HEK293 (cell line): ENCODE data around the gene EPG5.

Source experiments
- CTCF ChIA-PET: fragments of 350-600 bp; formaldehyde crosslinking; extraction: SDS; loops from one replicate; lab custom pipeline; 2021; ENCODE audit warnings: antibody characterized with exemption; lab: Yijun Ruan, JAX
- POLR2A ChIA-PET: fragments of 300-600 bp; formaldehyde crosslinking; extraction: SDS; loops from one replicate; lab custom pipeline; 2020; ENCODE audit warnings: antibody characterized with exemption, inconsistent platforms; lab: Yijun Ruan, JAX
- H3K27ac ChIP-seq: fragments of 200-500 bp; sonication (Bioruptor generic); 2 replicates; pipeline ENCODE4 v1.5.1; 2014; ENCODE audit warnings: low read depth, low read length, control low read depth, inconsistent platforms; ENCODE audit errors: extremely low read depth
- H3K36me3 ChIP-seq, 2 experiments: fragments of 200-500 bp in 1 of 2; sonication (Bioruptor generic) in 1 of 2; 1 replicate in 1 of 2; 2 replicates in 1 of 2; pipeline ENCODE4 v1.5.1; 2014 to 2017; ENCODE audit warnings: inconsistent platforms in 2 of 2, low read length in 2 of 2; ENCODE audit not compliant: control insufficient read depth in 2 of 2, insufficient read depth in 1 of 2
- H3K4me1 ChIP-seq: fragments of 200-500 bp; sonication (Bioruptor generic); 2 replicates; pipeline ENCODE4 v1.5.1; 2014; ENCODE audit warnings: mild to moderate bottlenecking, low read length, inconsistent platforms; ENCODE audit not compliant: control insufficient read depth, insufficient read depth
- H3K4me3 ChIP-seq: 2 replicates; pipeline ENCODE4 v1.5.1; 2011; ENCODE audit warnings: low read depth, mild to moderate bottlenecking, control low read depth, low read length, moderate library complexity
- H3K9me3 ChIP-seq: fragments of 200-500 bp; sonication (Bioruptor generic); 2 replicates; pipeline ENCODE4 v1.5.1; 2014; ENCODE audit warnings: low read depth, low read length, inconsistent platforms; ENCODE audit not compliant: control insufficient read depth, insufficient read depth
- EGR2 ChIP-seq: fragments of 450-650 bp; formaldehyde crosslinking; IDR thresholded peaks from 2 replicates; pipeline ENCODE4 v1.5.1; 2016; ENCODE audit warnings: low read depth, missing biosample characterization, missing genetic modification characterization
- FEZF1 ChIP-seq: fragments of 450-650 bp; formaldehyde crosslinking; IDR thresholded peaks from 2 replicates; pipeline ENCODE4 v1.5.1; 2016; ENCODE audit warnings: missing biosample characterization, missing genetic modification characterization
- GLIS2 ChIP-seq: fragments of 450-650 bp; formaldehyde crosslinking; IDR thresholded peaks from 2 replicates; pipeline ENCODE4 v1.5.1; 2016; ENCODE audit warnings: missing biosample characterization, missing genetic modification characterization
- KLF1 ChIP-seq: fragments of 450-650 bp; formaldehyde crosslinking; IDR thresholded peaks from 2 replicates; pipeline ENCODE4 v1.5.1; 2016; ENCODE audit warnings: missing biosample characterization, missing genetic modification characterization
- KLF16 ChIP-seq: fragments of 450-650 bp; formaldehyde crosslinking; IDR thresholded peaks from 2 replicates; pipeline ENCODE4 v1.5.1; 2017; ENCODE audit warnings: missing biosample characterization, missing genetic modification characterization
- SCRT2 ChIP-seq: fragments of 450-650 bp; formaldehyde crosslinking; IDR thresholded peaks from 2 replicates; pipeline ENCODE4 v1.5.1; 2016; ENCODE audit warnings: missing biosample characterization, missing genetic modification characterization
- YY1 ChIP-seq: fragments of 450-650 bp; formaldehyde crosslinking; IDR thresholded peaks from 2 replicates; pipeline ENCODE4 v1.5.1; 2018; ENCODE audit warnings: missing biosample characterization, missing genetic modification characterization
- YY2 ChIP-seq: fragments of 450-650 bp; formaldehyde crosslinking; IDR thresholded peaks from 2 replicates; pipeline ENCODE4 v1.5.1; 2016; ENCODE audit warnings: missing biosample characterization, missing genetic modification characterization
- ZBTB48 ChIP-seq: fragments of 450-650 bp; formaldehyde crosslinking; IDR thresholded peaks from 2 replicates; pipeline ENCODE4 v1.5.1; 2016; ENCODE audit warnings: missing biosample characterization, missing genetic modification characterization
- ZNF121 ChIP-seq: fragments of 450-650 bp; formaldehyde crosslinking; IDR thresholded peaks from 2 replicates; pipeline ENCODE4 v1.5.1; 2016; ENCODE audit warnings: missing biosample characterization, missing genetic modification characterization
- ZNF239 ChIP-seq: fragments of 450-650 bp; formaldehyde crosslinking; IDR thresholded peaks from 2 replicates; pipeline ENCODE4 v1.5.1; 2016; ENCODE audit warnings: missing biosample characterization, missing genetic modification characterization
- ZNF335 ChIP-seq: fragments of 450-650 bp; formaldehyde crosslinking; conservative IDR thresholded peaks from 2 replicates; pipeline ENCODE4 v1.5.1; 2016; ENCODE audit warnings: missing biosample characterization, missing genetic modification characterization
- ZNF366 ChIP-seq: fragments of 450-650 bp; formaldehyde crosslinking; conservative IDR thresholded peaks from 2 replicates; pipeline ENCODE4 v1.5.1; 2016; ENCODE audit warnings: missing biosample characterization, missing genetic modification characterization
- ZNF600 ChIP-seq: fragments of 450-650 bp; formaldehyde crosslinking; IDR thresholded peaks from 2 replicates; pipeline ENCODE4 v1.5.1; 2016; ENCODE audit warnings: missing biosample characterization, missing genetic modification characterization
- ZNF623 ChIP-seq: fragments of 450-650 bp; formaldehyde crosslinking; IDR thresholded peaks from 2 replicates; pipeline ENCODE4 v1.5.1; 2016; ENCODE audit warnings: missing biosample characterization, missing genetic modification characterization
- ZNF76 ChIP-seq: fragments of 450-650 bp; formaldehyde crosslinking; IDR thresholded peaks from 2 replicates; pipeline ENCODE4; 2016; ENCODE audit warnings: low read depth, missing biosample characterization, missing genetic modification characterization, borderline replicate concordance
- TF ChIP-seq, protein P1 (sequence below): fragments of 450-650 bp; formaldehyde crosslinking; IDR thresholded peaks from 2 replicates; pipeline ENCODE4 v1.5.1; 2016; ENCODE audit warnings: missing biosample characterization, missing genetic modification characterization
- TF ChIP-seq, protein P2 (sequence below): fragments of 450-650 bp; formaldehyde crosslinking; IDR thresholded peaks from 2 replicates; pipeline ENCODE4 v1.5.1; 2016; ENCODE audit warnings: missing biosample characterization, missing genetic modification characterization
- TF ChIP-seq, protein P3 (sequence below): fragments of 450-650 bp; formaldehyde crosslinking; IDR thresholded peaks from 2 replicates; pipeline ENCODE4 v1.5.1; 2017; ENCODE audit warnings: missing biosample characterization, mild to moderate bottlenecking, missing genetic modification characterization, moderate library complexity
- TF ChIP-seq, protein P4 (sequence below): fragments of 450-650 bp; formaldehyde crosslinking; IDR thresholded peaks from 2 replicates; pipeline ENCODE4 v1.5.1; 2016; ENCODE audit warnings: missing biosample characterization, missing genetic modification characterization
- TF ChIP-seq, protein P5 (sequence below): fragments of 450-650 bp; formaldehyde crosslinking; IDR thresholded peaks from 2 replicates; pipeline ENCODE4 v1.5.1; 2016; ENCODE audit warnings: missing biosample characterization, missing genetic modification characterization
- TF ChIP-seq, protein P6 (sequence below): fragments of 450-650 bp; formaldehyde crosslinking; optimal IDR thresholded peaks from 2 replicates; pipeline ENCODE3; 2016; ENCODE audit warnings: missing biosample characterization, mild to moderate bottlenecking, missing genetic modification characterization

Gene EPG5, protein sequence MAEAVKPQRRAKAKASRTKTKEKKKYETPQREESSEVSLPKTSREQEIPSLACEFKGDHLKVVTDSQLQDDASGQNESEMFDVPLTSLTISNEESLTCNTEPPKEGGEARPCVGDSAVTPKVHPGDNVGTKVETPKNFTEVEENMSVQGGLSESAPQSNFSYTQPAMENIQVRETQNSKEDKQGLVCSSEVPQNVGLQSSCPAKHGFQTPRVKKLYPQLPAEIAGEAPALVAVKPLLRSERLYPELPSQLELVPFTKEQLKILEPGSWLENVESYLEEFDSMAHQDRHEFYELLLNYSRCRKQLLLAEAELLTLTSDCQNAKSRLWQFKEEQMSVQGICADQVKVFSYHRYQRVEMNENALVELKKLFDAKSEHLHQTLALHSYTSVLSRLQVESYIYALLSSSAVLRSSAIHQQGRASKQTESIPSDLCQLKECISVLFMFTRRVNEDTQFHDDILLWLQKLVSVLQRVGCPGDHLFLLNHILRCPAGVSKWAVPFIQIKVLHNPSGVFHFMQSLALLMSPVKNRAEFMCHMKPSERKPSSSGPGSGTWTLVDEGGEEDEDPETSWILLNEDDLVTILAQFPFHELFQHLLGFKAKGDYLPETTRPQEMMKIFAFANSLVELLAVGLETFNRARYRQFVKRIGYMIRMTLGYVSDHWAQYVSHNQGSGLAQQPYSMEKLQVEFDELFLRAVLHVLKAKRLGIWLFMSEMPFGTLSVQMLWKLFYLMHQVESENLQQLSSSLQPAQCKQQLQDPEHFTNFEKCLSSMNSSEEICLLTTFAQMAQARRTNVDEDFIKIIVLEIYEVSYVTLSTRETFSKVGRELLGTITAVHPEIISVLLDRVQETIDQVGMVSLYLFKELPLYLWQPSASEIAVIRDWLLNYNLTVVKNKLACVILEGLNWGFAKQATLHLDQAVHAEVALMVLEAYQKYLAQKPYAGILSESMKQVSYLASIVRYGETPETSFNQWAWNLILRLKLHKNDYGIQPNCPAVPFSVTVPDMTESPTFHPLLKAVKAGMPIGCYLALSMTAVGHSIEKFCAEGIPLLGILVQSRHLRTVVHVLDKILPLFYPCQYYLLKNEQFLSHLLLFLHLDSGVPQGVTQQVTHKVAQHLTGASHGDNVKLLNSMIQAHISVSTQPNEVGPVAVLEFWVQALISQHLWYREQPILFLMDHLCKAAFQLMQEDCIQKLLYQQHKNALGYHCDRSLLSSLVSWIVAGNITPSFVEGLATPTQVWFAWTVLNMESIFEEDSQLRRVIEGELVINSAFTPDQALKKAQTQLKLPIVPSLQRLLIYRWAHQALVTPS (N-terminal part only)

DNA sequence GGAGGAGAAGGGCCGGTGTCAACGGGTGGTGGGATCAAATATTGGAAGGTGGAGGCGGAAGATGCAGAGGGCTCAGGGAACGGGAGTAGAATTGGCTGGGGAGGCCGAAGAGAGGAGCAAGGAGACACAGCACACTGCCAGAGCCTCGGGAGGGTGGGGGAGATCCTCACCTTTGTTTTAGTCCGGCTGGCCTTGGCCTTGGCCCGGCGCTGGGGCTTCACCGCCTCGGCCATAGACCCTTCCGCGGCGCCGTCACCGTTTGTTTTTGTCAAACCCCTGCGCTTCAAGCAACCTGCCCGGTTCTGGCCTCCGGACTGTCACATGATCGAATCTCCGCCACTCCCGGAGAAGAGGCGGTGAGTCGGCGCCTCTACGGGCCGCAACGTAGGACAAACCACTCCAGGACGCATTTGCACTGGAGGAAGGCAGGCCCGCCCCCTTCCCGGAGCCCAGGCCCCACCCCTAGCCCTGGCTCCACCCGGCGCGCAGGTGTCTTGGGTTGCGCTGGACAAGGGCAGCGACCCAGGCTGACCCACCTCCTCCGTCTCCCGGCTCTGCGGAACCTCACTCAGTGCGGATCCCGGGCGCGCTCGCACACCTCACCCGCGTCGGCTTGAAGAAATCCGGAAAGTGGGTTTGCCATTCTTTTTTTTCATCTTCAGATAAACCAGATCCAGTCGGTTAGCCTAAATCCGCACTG is at the start of gene EPG5:
EPG5 (minus strand) TSS at position 323 of the 700 bp plus-strand sequence; CDS start at position 233, 90 bp downstream.
- Histone ChIP-seq H3K4me3 (peak within 1 kb of the TSS; percentile 58), H3K9me3 (no peaks in the 10 kb centered on the region), H3K36me3 (peaks cover 0 to 5% of the 10 kb centered on the region in 2 experiments; a peak in 2 of 3 replicates), H3K4me1 (no peaks in the 10 kb centered on the region; the same call in 1 of the 2 replicates), H3K27ac (peak within 1 kb of the TSS; percentile 74)
- POLR2A ChIA-PET: no interaction called here
- CTCF ChIA-PET: no interaction called here
- no peak for TF ChIP-seq SCRT2 (tag by site-specific recombination)
- TF ChIP-seq ZNF600 (tag by site-specific recombination): peak; percentile 90
- no peak for TF ChIP-seq ZNF239 (tag by site-specific recombination)
- TF ChIP-seq, protein P1, sequence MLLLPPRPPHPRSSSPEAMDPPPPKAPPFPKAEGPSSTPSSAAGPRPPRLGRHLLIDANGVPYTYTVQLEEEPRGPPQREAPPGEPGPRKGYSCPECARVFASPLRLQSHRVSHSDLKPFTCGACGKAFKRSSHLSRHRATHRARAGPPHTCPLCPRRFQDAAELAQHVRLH: peak; percentile 49; the same call in 1 of the 2 replicates
- peak; percentile 71 for TF ChIP-seq KLF1
- peak; percentile 98 for TF ChIP-seq ZNF335 (tag by site-specific recombination)
- TF ChIP-seq ZBTB48 (tag by site-specific recombination): peak; percentile 63
- peak; percentile 43; the same call in 1 of the 2 replicates for TF ChIP-seq ZNF366 (tag by site-specific recombination)
- no peak for TF ChIP-seq ZNF121
- TF ChIP-seq, protein P2, sequence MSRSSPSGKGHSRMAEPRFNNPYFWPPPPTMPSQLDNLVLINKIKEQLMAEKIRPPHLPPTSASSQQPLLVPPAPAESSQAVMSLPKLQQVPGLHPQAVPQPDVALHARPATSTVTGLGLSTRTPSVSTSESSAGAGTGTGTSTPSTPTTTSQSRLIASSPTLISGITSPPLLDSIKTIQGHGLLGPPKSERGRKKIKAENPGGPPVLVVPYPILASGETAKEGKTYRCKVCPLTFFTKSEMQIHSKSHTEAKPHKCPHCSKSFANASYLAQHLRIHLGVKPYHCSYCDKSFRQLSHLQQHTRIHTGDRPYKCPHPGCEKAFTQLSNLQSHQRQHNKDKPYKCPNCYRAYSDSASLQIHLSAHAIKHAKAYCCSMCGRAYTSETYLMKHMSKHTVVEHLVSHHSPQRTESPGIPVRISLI (tag by site-specific recombination): peak; percentile 39; the same call in 1 of the 2 replicates
- TF ChIP-seq, protein P3, sequence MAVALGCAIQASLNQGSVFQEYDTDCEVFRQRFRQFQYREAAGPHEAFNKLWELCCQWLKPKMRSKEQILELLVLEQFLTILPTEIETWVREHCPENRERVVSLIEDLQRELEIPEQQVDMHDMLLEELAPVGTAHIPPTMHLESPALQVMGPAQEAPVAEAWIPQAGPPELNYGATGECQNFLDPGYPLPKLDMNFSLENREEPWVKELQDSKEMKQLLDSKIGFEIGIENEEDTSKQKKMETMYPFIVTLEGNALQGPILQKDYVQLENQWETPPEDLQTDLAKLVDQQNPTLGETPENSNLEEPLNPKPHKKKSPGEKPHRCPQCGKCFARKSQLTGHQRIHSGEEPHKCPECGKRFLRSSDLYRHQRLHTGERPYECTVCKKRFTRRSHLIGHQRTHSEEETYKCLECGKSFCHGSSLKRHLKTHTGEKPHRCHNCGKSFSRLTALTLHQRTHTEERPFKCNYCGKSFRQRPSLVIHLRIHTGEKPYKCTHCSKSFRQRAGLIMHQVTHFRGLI (tag by site-specific recombination): peak; percentile 74
- TF ChIP-seq FEZF1 (tag by site-specific recombination): peak; percentile 36; the same call in 1 of the 2 replicates
- TF ChIP-seq YY1: peak; percentile 55; the same call in 1 of the 2 replicates
- TF ChIP-seq YY2 (tag by site-specific recombination): peak; percentile 67
- TF ChIP-seq, protein P4, sequence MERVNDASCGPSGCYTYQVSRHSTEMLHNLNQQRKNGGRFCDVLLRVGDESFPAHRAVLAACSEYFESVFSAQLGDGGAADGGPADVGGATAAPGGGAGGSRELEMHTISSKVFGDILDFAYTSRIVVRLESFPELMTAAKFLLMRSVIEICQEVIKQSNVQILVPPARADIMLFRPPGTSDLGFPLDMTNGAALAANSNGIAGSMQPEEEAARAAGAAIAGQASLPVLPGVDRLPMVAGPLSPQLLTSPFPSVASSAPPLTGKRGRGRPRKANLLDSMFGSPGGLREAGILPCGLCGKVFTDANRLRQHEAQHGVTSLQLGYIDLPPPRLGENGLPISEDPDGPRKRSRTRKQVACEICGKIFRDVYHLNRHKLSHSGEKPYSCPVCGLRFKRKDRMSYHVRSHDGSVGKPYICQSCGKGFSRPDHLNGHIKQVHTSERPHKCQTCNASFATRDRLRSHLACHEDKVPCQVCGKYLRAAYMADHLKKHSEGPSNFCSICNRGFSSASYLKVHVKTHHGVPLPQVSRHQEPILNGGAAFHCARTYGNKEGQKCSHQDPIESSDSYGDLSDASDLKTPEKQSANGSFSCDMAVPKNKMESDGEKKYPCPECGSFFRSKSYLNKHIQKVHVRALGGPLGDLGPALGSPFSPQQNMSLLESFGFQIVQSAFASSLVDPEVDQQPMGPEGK: 0 out of 2 replicates have a peak, but pooled peaks have one; percentile 27
- 0 out of 2 replicates have a peak, but pooled peaks have one; percentile 14 for TF ChIP-seq GLIS2 (tag by site-specific recombination)
- peak; percentile 94 for TF ChIP-seq KLF16 (tag by site-specific recombination)
- TF ChIP-seq, protein P5, sequence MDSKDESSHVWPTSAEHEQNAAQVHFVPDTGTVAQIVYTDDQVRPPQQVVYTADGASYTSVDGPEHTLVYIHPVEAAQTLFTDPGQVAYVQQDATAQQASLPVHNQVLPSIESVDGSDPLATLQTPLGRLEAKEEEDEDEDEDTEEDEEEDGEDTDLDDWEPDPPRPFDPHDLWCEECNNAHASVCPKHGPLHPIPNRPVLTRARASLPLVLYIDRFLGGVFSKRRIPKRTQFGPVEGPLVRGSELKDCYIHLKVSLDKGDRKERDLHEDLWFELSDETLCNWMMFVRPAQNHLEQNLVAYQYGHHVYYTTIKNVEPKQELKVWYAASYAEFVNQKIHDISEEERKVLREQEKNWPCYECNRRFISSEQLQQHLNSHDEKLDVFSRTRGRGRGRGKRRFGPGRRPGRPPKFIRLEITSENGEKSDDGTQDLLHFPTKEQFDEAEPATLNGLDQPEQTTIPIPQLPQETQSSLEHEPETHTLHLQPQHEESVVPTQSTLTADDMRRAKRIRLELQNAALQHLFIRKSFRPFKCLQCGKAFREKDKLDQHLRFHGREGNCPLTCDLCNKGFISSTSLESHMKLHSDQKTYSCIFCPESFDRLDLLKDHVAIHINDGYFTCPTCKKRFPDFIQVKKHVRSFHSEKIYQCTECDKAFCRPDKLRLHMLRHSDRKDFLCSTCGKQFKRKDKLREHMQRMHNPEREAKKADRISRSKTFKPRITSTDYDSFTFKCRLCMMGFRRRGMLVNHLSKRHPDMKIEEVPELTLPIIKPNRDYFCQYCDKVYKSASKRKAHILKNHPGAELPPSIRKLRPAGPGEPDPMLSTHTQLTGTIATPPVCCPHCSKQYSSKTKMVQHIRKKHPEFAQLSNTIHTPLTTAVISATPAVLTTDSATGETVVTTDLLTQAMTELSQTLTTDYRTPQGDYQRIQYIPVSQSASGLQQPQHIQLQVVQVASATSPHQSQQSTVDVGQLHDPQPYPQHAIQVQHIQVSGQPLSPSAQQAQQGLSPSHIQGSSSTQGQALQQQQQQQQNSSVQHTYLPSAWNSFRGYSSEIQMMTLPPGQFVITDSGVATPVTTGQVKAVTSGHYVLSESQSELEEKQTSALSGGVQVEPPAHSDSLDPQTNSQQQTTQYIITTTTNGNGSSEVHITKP (tag by site-specific recombination): peak; percentile 98
- TF ChIP-seq ZNF76 (tag by site-specific recombination): peak; percentile 55; the same call in 1 of the 2 replicates
- TF ChIP-seq ZNF623: no peak
- TF ChIP-seq, protein P6, sequence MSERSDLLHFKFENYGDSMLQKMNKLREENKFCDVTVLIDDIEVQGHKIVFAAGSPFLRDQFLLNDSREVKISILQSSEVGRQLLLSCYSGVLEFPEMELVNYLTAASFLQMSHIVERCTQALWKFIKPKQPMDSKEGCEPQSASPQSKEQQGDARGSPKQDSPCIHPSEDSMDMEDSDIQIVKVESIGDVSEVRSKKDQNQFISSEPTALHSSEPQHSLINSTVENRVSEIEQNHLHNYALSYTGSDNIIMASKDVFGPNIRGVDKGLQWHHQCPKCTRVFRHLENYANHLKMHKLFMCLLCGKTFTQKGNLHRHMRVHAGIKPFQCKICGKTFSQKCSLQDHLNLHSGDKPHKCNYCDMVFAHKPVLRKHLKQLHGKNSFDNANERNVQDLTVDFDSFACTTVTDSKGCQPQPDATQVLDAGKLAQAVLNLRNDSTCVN (tag by site-specific recombination): peak; percentile 29
- TF ChIP-seq EGR2 (tag by site-specific recombination): peak; percentile 40; the same call in 1 of the 2 replicates
